ENCODE measurements around the gene CCDC3. TPM values are rescaled to one million over a fixed set of nuclear protein-coding genes. Genes with fewer than 3 reads are reported as not detected.

Gene CCDC3
- total and polyA plus RNA-seq, 8 donors = 0.60 to 4.7 (median 2.2) TPM

GRCh38 chr10:13047529-13048206 lies 46.2 kb upstream of the CCDC3 start:
- no peak overlapping the region for H3K4me3 ChIP-seq
- ATAC-seq (no peak), FAIRE-seq (no peak), DNase-seq (no peak)
- H3K9me3 ChIP-seq = no peaks in the 10 kb centered on the region
- no peaks in the 10 kb centered on the region for H3K27me3 ChIP-seq
- 68 to 69% methylated on average over 12 of the region's 12 CpGs for WGBS, 2 donors
- H3K4me1 ChIP-seq = no peaks in the 10 kb centered on the region
- no peak overlapping the region for H3K27ac ChIP-seq
- intact Hi-C loops (cut with DNase I) = no loop called here
- no peaks in the 10 kb centered on the region for H3K36me3 ChIP-seq
- no peak for TF ChIP-seq CTCF (IDR thresholded peaks at IDR 0.05)

- no peak overlapping the region for H3K27ac ChIP-seq
- H3K4me3 ChIP-seq = no peak overlapping the region
- FAIRE-seq = no peak
- no peaks in the 10 kb centered on the region for H3K27me3 ChIP-seq
- no peaks in the 10 kb centered on the region for H3K36me3 ChIP-seq
- H3K9me3 ChIP-seq = no peaks in the 10 kb centered on the region
- intact Hi-C loops (cut with DNase I) = no loop called here
- ATAC-seq = no peak
- H3K4me1 ChIP-seq = no peaks in the 10 kb centered on the region
- WGBS, 2 donors = 80 to 81% methylated on average over 6 of the region's 6 CpGs
- TF ChIP-seq CTCF (IDR thresholded peaks at IDR 0.05) = no peak
- DNase-seq = no peak
These were observed 45.5 kb upstream of the CCDC3 start for GRCh38 chr10:13046851-13047528.

GRCh38 chr10:13043520-13043919 lies 42.0 kb upstream of the CCDC3 start:
- H3K4me3 ChIP-seq = no peak overlapping the region
- intact Hi-C loops (cut with DNase I) = no loop called here
- no peaks in the 10 kb centered on the region for H3K27me3 ChIP-seq
- WGBS, 2 donors = 69 to 79% methylated on average over 2 of the region's 2 CpGs
- H3K36me3 ChIP-seq = no peaks in the 10 kb centered on the region
- ATAC-seq (no peak), FAIRE-seq (no peak), DNase-seq (no peak)
- TF ChIP-seq CTCF (IDR thresholded peaks at IDR 0.05) = no peak
- H3K27ac ChIP-seq = no peak overlapping the region
- no peaks in the 10 kb centered on the region for H3K4me1 ChIP-seq
- no peaks in the 10 kb centered on the region for H3K9me3 ChIP-seq

GRCh38 chr10:13039761-13040160 lies 38.2 kb upstream of the CCDC3 start:
- Histone ChIP-seq H3K27me3 (peaks cover 0 to 2% (median 0%) of the 10 kb centered on the region in 4 donors), H3K9me3 (no peaks in the 10 kb centered on the region), H3K27ac (no peak overlapping the region), H3K36me3 (no peaks in the 10 kb centered on the region), H3K4me3 (no peak overlapping the region), H3K4me1 (no peaks in the 10 kb centered on the region)
- 61% methylated on average over 6 of the region's 6 CpGs for WGBS, 2 donors
- TF ChIP-seq CTCF (IDR thresholded peaks at IDR 0.05) = no peak
- DNase-seq = no peak
- intact Hi-C loops (cut with DNase I) = no loop called here
- ATAC-seq = no peak
- FAIRE-seq = no peak

- TF ChIP-seq CTCF (IDR thresholded peaks at IDR 0.05) = no peak
- Histone ChIP-seq H3K4me3 (no peak overlapping the region), H3K4me1 (no peaks in the 10 kb centered on the region), H3K9me3 (no peaks in the 10 kb centered on the region), H3K27ac (no peak overlapping the region), H3K27me3 (peaks cover 0 to 2% (median 0%) of the 10 kb centered on the region in 4 donors), H3K36me3 (no peaks in the 10 kb centered on the region)
- intact Hi-C loops (cut with DNase I) = no loop called here
- no peak for FAIRE-seq
- 53 to 56% methylated on average over 2 of the region's 2 CpGs for WGBS, 2 donors
- no peak for DNase-seq
- ATAC-seq = no peak
These were observed 36.9 kb upstream of the CCDC3 start for GRCh38 chr10:13038391-13038790.
